Neural cell (in vitro differentiated cells): Measurements from ENCODE around the gene CSRNP3. TPM values are rescaled to one million over a fixed set of nuclear protein-coding genes. Genes with fewer than 3 reads are reported as not detected.

Experiments
- H2AFZ ChIP-seq: fragments of 200-600, 300-800 bp; sonication (generic), shearing (Covaris generic); 2 replicates; pipeline ENCODE4 v1.6.0; 2014; ENCODE audit warnings: low read depth, mild to moderate bottlenecking, antibody characterized with exemption, low read length, moderate library complexity
- H3F3A ChIP-seq: fragments of 200-600 bp; shearing (Covaris generic); 2 replicates; pipeline ENCODE4 v1.6.1; 2016; ENCODE audit warnings: mild to moderate bottlenecking, moderate library complexity, mixed read lengths, antibody characterized with exemption, low read length; ENCODE audit not compliant: insufficient read depth, poor library complexity, severe bottlenecking
- H3K27ac ChIP-seq: fragments of 200-600, 300-800 bp; sonication (generic), shearing (Covaris generic); 2 replicates; pipeline ENCODE4 v1.5.1; 2014; ENCODE audit warnings: mild to moderate bottlenecking, low read length, moderate library complexity
- H3K27me3 ChIP-seq: fragments of 300-800, 200-600 bp; sonication (generic), shearing (Covaris generic); 2 replicates; pipeline ENCODE4 v1.6.0; 2014; ENCODE audit warnings: mild to moderate bottlenecking, low read depth, low read length, moderate library complexity; ENCODE audit not compliant: insufficient read depth
- H3K36me3 ChIP-seq: fragments of 300-800, 200-600 bp; sonication (generic), shearing (Covaris generic); 2 replicates; pipeline ENCODE4 v1.5.1; 2014; ENCODE audit warnings: mild to moderate bottlenecking, antibody characterized with exemption, low read length, moderate library complexity; ENCODE audit not compliant: insufficient read depth
- H3K4me2 ChIP-seq: fragments of 300-800, 200-600 bp; sonication (generic), shearing (Covaris generic); 2 replicates; pipeline ENCODE4 v1.6.0; 2014; ENCODE audit warnings: mild to moderate bottlenecking, low read length
- H3K4me3 ChIP-seq: fragments of 300-800, 200-600 bp; sonication (generic), shearing (Covaris generic); 2 replicates; pipeline ENCODE4 v1.5.1; 2014; ENCODE audit warnings: mild to moderate bottlenecking, low read length, moderate library complexity
- H3K79me2 ChIP-seq: fragments of 200-600 bp; shearing (Covaris generic); replicated peaks from 2 replicates; pipeline ENCODE4 v1.6.0; 2014; ENCODE audit warnings: mild to moderate bottlenecking, low read length, moderate library complexity; ENCODE audit not compliant: insufficient read depth
- H3K9ac ChIP-seq: fragments of 300-800, 200-600 bp; sonication (generic), shearing (Covaris generic); 2 replicates; pipeline ENCODE4 v1.6.1; 2016; ENCODE audit warnings: mild to moderate bottlenecking, low read length, mixed read lengths
- H3K9me2 ChIP-seq: fragments of 200-600 bp; shearing (Covaris generic); 2 replicates; pipeline ENCODE4 v1.6.1; 2016; ENCODE audit warnings: mild to moderate bottlenecking, low read length, mixed read lengths; ENCODE audit not compliant: insufficient read depth
- H3K9me3 ChIP-seq: fragments of 200-600, 300-800 bp; sonication (generic), shearing (Covaris generic); 2 replicates; pipeline ENCODE4 v1.6.1; 2016; ENCODE audit warnings: mild to moderate bottlenecking, mixed run types, low read length, moderate library complexity, mixed read lengths
- H4K20me1 ChIP-seq: fragments of 200-600 bp; shearing (Covaris generic); 2 replicates; pipeline ENCODE4 v1.6.1; 2016; ENCODE audit warnings: mild to moderate bottlenecking, mixed run types; ENCODE audit not compliant: insufficient read depth
- CTCF ChIP-seq: fragments of 450-650 bp; IDR thresholded peaks from 2 replicates; pipeline ENCODE4 v1.5.1; 2014; ENCODE audit warnings: antibody characterized with exemption, mild to moderate bottlenecking, moderate library complexity; ENCODE audit not compliant: poor library complexity, severe bottlenecking
- EP300 ChIP-seq: fragments of 450-650 bp; conservative IDR thresholded peaks from 2 replicates; pipeline ENCODE4 v1.6.1; 2014; ENCODE audit warnings: antibody characterized with exemption, mild to moderate bottlenecking, moderate library complexity; ENCODE audit not compliant: poor library complexity, severe bottlenecking
- EZH2 ChIP-seq: fragments of 200-600, 300-800 bp; shearing (Covaris generic), sonication (generic); IDR thresholded peaks from 2 replicates; pipeline ENCODE4 v1.6.1; 2014; ENCODE audit warnings: antibody characterized with exemption, low read length, borderline replicate concordance, mild to moderate bottlenecking; ENCODE audit not compliant: insufficient read depth, poor library complexity, severe bottlenecking
- MXI1 ChIP-seq: fragments of 450-650 bp; conservative IDR thresholded peaks from 2 replicates; pipeline ENCODE4 v1.6.1; 2014; ENCODE audit warnings: antibody characterized with exemption, mild to moderate bottlenecking; ENCODE audit not compliant: poor library complexity, severe bottlenecking
- POLR2AphosphoS5 ChIP-seq: IDR thresholded peaks from 2 replicates; pipeline ENCODE4 v1.6.1; 2012
- RAD21 ChIP-seq: fragments of 450-650 bp; conservative IDR thresholded peaks from 2 replicates; pipeline ENCODE4 v1.6.1; 2014; ENCODE audit warnings: antibody characterized with exemption, mild to moderate bottlenecking, moderate library complexity
- SMC3 ChIP-seq: fragments of 450-650 bp; conservative IDR thresholded peaks from 2 replicates; pipeline ENCODE4 v1.6.1; 2014; ENCODE audit warnings: antibody characterized with exemption, mild to moderate bottlenecking, moderate library complexity; ENCODE audit not compliant: poor library complexity
- TAF1 ChIP-seq: IDR thresholded peaks from 2 replicates; pipeline ENCODE4 v1.6.1; 2012; ENCODE audit warnings: low read depth
- polyA plus RNA-seq: library from polyadenylated mRNA; depleted of rRNA; stranded (reverse); fragments of >200 nt; gene quantifications from 2 replicates; pipeline ENCODE4 v1.2.3, GENCODE V29; 2014
- TF ChIP-seq, protein P1 (sequence below): IDR thresholded peaks from 2 replicates; pipeline ENCODE4 v1.6.1; 2012; ENCODE audit warnings: borderline replicate concordance

Gene CSRNP3
- polyA plus RNA-seq, 1 donor from 2014 or later = 66.6 TPM

DNA sequence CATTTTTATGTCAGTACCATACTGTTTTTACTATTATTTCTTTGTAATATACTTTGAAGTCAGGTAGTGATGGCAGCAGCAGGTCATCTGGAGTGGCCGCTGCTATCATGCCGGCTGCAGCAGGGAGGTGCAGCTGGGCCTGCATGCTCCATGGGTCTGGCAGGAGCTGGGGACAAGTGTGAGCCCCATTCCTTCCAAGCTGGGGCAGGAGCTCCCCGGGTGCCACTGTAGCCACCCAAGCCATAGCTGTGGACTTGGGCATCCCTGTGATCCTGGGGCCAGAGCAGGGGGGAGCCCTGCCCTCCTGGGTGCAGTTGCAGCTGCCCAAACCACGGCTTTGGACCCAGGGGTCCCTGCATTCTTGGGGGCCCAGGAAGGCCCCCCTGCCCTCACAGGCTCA is 59.2 kb downstream of the CSRNP3 start:
- Histone ChIP-seq H3K27ac (no peak overlapping the region), H3K9ac (no peak overlapping the region)

DNA sequence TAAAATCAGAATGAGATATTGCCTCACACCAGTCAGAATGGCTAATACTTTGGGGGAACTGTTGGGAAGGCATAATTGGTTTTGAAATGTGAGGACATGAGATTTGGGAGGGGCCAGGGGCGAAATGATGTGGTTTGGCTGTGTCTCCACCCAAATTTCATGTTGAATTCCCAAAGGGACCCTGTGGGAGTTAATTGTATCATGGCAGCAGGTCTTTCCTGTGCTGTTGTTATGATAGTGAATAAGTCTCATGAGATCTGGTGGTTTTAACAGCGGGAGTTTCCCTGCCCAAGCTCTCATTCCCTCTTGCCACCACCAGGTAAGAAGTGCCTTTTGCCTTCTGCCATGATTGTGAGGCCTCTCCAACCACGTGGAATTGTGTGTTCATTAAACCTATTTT is 59.6 kb downstream of the CSRNP3 start:
- no peak overlapping the region for H3K4me2 ChIP-seq
- H3K9ac ChIP-seq = no peak overlapping the region
- no peak overlapping the region for H3K27ac ChIP-seq
- no peaks in the 10 kb centered on the region for H3K27me3 ChIP-seq
- no peak overlapping the region for H2AFZ ChIP-seq
- no peaks in the 10 kb centered on the region for H3K9me2 ChIP-seq
- TF ChIP-seq SMC3 (no peak), EZH2 (no peak), RAD21 (no peak), POLR2AphosphoS5 (no peak), CTCF (no peak), EP300 (no peak), MXI1 (no peak), TAF1 (no peak)
- TF ChIP-seq, protein P1, sequence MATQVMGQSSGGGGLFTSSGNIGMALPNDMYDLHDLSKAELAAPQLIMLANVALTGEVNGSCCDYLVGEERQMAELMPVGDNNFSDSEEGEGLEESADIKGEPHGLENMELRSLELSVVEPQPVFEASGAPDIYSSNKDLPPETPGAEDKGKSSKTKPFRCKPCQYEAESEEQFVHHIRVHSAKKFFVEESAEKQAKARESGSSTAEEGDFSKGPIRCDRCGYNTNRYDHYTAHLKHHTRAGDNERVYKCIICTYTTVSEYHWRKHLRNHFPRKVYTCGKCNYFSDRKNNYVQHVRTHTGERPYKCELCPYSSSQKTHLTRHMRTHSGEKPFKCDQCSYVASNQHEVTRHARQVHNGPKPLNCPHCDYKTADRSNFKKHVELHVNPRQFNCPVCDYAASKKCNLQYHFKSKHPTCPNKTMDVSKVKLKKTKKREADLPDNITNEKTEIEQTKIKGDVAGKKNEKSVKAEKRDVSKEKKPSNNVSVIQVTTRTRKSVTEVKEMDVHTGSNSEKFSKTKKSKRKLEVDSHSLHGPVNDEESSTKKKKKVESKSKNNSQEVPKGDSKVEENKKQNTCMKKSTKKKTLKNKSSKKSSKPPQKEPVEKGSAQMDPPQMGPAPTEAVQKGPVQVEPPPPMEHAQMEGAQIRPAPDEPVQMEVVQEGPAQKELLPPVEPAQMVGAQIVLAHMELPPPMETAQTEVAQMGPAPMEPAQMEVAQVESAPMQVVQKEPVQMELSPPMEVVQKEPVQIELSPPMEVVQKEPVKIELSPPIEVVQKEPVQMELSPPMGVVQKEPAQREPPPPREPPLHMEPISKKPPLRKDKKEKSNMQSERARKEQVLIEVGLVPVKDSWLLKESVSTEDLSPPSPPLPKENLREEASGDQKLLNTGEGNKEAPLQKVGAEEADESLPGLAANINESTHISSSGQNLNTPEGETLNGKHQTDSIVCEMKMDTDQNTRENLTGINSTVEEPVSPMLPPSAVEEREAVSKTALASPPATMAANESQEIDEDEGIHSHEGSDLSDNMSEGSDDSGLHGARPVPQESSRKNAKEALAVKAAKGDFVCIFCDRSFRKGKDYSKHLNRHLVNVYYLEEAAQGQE = no peak
- no peaks in the 10 kb centered on the region for H3F3A ChIP-seq
- H3K4me3 ChIP-seq = no peak overlapping the region
- no peaks in the 10 kb centered on the region for H3K36me3 ChIP-seq
- H3K79me2 ChIP-seq = peaks cover 2% of the 10 kb centered on the region
- H4K20me1 ChIP-seq = no peaks in the 10 kb centered on the region
- H3K9me3 ChIP-seq = no peaks in the 10 kb centered on the region

More for the DNA sequence above, 59.2 kb downstream of the CSRNP3 start:
- Histone ChIP-seq H3K9me3 (no peaks in the 10 kb centered on the region), H3F3A (peaks cover under 1% of the 10 kb centered on the region), H3K79me2 (peaks cover 2% of the 10 kb centered on the region), H4K20me1 (no peaks in the 10 kb centered on the region), H3K36me3 (no peaks in the 10 kb centered on the region), H3K27me3 (no peaks in the 10 kb centered on the region), H3K9me2 (no peaks in the 10 kb centered on the region), H3K4me2 (no peak overlapping the region), H2AFZ (no peak overlapping the region), H3K4me3 (no peak overlapping the region)
- TF ChIP-seq CTCF = no peak
- no peak for TF ChIP-seq EP300
- TF ChIP-seq, protein P1 = no peak
- no peak for TF ChIP-seq TAF1
- TF ChIP-seq POLR2AphosphoS5 = no peak
- no peak for TF ChIP-seq EZH2
- TF ChIP-seq MXI1 = no peak
- TF ChIP-seq SMC3 = no peak
- no peak for TF ChIP-seq RAD21
